HG02763 (cell line): ENCODE data around the gene IL17RB.

Experiments used
- ATAC-seq: cut with Tn5 transposase; IDR thresholded peaks from one replicate; pipeline ENCODE4 v1.9.1; 2021; ENCODE audit warnings: mild to moderate bottlenecking, moderate library complexity; ENCODE audit not compliant: unreplicated experiment

The IL17RB gene

DNA sequence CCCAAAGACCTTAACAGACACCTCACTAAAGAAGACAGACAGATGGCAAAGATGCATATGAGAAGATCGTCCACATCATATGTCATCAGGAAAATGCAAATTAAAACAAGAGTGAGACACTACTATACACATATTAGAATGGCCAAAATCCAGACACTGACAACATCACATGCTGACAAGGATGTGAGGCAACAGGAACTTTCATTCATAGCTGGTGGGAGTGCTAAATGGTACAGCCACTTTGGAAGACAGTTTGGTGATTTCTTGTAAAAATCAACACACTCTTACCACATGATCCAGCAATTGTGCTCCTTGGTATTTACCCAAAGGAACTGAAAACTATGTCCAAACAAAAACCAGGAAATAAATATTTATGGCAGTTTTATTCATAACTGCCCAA is 17.8 kb upstream of the IL17RB start:
- ATAC-seq = no peak

DNA sequence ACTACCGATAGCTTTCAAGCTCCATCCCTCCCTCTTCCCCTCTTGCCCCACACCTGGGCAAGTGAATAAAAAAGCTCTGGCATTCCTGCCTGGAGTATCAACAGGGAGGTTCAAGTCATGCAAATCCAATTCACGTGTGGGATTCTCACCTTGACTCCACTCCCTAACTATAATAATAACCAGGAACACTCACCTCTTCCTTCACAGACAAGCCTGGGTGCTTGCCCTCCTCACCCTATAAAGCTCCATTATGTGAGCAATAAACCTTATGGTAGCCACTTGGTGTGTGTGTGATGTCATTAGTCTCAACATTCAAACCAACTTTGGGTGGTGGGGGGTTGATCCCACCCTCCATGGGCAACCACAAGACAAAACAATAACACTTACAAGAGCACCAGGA is 16.8 kb upstream of the IL17RB start:
- ATAC-seq = no peak

DNA sequence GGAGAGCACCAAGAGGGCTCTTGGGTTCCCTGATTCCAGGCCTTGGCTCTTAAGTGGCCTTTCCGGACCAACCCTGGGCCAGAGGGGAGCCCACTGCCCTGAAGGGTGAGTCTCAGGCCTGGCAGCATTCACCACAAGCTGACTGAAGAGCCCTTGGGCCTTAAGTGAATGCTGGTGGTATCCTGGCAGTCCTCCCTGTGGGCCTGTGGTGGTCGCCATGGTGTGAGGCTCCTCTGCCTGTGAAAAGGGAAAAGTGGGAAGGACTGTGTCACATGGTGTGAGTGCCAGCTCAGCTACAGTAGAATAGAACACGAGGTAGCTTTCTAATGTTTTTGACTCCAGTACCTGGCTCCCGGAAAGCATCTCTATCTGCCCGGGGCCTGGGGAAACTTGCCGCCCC is 15.4 kb upstream of the IL17RB start:
- no peak for ATAC-seq

DNA sequence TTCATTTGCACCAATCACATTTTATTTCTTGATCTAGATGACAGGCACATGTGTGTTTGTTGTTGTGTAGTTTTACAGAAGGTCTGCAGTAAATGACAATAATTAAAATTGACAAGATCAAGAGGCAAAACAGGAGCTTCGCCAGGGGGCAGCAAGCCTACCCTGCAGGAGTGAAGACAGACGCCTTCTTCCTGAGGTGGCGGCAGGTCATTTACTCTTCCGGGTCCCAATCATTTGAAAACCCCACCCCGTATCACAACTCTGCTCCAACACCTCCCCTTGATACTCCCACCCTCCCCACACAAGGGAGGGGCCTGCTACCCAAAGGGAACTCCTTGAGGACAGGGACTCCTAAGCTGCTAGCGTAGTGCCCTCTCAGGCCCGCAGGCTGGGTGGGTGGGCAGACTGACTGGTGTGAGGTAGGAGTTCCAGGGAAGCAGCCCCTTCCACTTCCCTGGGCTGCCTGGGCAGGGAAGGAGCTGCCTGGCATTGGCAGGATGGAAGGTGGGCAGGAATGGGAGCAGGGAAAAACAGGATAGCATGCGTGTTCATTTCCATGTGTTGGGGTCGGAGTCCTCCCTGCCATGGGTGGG is 13.2 kb upstream of the IL17RB start:
- no peak for ATAC-seq

DNA sequence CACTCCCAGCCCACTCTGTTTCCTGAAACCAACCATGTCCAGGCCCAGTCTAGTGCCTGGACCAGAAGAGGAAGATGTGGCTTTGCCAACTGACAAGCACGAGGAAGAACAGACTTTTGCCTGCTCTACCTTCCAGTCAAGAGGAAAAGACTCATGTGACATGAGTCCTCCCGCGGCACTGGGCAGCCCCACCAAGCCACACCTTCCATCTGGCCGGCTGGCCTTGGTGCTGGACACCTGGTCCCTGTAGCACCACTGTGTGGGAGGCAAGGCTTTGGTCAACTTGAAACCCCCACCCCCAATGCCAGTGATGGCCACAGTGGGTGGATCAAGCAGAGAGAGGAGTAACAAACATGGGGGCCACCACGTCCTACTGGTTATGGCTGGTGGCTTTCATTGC is 12.7 kb upstream of the IL17RB start:
- no peak for ATAC-seq

DNA sequence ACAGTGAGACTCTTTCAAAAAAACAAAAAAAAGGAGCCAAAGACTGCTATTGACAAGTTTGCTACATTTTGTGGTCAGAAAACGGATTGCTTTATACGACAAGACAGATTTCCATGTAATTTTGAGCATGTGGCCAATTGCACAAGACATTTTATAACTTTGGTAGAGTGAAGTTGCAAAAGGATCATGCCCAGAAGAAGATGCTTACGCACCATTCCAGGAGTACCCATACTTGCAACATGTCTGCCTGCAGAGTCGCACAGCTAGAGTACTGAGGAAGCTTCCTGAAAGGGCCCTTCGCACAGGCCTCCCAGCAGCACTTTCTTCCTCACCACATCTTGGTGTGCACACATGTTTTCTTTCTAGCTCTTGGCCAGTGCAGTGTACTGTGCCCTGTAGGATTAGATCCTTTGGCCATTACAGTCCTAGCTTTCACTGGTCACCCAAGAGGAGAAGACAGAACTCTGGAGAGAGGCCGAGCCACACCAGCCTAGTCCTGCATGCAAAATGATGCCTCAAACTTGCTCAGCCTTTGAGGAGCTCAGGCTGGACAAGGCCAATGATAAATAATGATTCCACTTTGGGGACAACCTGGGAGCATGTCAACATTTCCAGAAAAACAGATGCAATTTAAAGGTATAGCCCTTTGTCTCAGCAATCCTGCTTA is 11.8 kb upstream of the IL17RB start:
- ATAC-seq = no peak

DNA sequence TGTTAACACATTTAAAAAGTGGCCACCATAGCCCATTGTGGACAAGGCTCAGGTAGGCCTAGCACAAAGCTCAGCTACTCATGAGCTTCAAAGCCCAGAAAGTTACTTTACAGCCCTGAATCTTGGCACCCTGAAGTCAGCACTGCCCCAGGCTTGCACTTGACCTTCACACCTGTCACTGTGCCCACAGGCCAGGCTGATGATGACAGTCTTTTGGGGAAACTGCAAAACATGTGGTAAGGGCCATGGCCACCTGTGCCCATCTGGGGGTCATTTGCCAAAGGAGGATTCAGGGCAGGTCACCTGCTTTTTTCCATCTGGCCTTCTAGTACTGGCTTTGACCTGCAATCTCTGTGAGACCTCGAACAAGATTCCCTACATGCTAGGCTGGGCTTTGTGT is 11.1 kb upstream of the IL17RB start:
- ATAC-seq = no peak

DNA sequence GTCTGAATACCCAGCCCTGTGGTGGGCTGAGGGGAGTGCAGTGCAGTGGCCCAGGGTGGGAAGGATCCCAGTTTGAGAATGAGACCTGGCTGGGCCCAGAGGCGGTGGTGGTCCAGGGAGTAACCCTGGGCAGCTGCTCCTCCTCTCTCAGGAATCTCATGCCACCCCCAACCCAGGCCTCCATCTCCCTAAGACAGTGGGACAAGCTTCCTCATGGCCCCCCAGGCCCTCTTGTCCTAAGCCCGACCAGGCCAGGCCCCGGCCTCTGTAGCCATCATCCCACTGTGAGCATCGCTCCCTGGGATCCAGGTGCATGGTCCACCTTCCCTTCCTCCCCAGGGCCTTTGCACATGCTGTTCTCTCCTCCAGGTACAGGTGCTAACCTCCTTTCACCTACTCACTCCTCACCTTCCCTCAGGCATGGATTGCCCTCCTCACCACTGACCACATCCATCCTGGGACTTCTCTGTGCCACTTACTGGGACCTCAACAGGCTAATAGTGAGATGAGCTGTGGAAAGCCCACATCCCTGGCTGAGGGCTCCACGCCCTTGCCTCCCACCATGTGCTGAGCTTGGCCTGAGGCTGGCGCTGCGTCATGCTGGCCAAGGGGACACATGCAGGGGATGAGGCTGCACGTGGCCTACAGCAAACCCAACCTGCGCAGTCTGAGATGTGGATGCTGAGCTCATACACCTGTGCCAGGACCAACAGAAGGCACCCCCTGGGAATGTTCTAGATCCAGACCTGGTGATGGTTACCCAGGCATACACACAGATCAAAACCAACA is 10.1 kb upstream of the IL17RB start:
- no peak for ATAC-seq

DNA sequence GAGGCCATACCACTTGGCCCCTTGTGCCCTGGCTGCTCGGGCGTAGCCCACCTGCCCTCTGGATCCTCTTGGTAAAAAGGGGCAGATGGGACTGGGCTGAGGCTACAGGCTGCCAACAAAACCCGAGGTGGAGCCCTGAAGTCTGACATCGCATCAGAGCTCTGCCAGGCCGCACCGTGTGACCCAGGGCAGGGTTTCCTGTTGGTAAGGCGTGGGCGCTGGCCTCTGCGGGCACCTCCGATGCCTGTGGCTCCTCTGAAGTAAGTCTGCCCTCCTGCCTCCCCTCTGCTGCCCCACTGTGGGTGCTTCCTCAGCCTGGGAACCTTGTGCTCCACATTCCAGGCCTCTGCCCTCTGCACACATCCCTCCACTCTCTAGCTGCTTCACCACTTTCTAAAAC is 9.0 kb upstream of the IL17RB start:
- ATAC-seq = no peak

DNA sequence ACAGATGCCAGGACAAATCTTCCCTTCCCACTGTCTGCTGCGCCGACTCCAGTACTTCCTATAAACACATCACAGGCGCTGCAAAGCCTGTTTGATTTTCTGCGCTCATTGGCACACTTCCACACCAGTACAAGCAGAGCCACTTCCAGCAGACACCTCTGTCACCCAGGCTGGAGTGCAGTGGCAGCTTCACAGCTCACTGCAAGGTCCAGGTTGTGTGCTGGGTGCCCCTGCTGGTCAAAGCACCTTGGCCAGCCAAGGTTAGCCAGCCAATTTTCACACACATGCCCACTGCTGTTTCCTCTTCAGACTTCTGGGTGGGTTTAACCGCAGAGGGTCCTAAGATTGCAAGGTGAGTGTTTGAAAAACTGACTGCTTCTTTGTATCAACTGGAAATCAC is 5.1 kb upstream of the IL17RB start:
- no peak for ATAC-seq

DNA sequence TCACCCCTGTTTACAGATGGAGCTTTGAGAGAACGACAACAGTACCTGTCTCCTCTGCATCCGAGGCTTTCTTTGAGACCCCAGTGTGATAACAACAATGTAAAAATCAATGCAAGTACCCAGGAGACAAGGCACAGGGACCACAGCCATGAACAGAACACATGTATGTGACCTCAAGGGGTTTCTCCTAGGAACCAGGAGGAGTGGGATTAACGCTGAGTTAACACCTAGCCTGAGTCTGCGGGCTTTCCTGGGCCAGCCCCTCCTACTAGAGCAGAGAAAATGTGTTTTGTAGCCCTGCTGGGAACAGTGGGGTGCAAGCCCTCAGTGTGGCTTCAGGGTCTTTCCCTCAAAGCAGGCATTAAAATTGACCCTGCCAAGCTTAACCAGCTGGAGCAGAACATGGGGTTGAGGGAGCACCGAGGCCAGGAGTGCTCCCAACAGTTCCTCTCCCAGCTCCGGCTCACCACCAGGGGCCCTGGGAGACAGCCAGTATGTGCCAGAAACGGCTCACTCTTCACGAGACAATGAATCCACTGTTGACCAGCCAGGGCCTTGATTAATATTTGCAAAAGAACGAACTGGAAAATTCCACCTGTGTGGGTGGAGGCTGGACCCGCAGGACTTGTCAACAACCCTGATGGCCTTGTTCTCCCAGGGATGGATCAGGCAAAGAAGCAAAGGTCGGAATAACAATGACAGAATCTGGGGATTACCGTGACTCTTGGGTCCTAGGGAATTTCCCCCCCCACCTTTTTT is 3.8 kb upstream of the IL17RB start:
- ATAC-seq = no peak

DNA sequence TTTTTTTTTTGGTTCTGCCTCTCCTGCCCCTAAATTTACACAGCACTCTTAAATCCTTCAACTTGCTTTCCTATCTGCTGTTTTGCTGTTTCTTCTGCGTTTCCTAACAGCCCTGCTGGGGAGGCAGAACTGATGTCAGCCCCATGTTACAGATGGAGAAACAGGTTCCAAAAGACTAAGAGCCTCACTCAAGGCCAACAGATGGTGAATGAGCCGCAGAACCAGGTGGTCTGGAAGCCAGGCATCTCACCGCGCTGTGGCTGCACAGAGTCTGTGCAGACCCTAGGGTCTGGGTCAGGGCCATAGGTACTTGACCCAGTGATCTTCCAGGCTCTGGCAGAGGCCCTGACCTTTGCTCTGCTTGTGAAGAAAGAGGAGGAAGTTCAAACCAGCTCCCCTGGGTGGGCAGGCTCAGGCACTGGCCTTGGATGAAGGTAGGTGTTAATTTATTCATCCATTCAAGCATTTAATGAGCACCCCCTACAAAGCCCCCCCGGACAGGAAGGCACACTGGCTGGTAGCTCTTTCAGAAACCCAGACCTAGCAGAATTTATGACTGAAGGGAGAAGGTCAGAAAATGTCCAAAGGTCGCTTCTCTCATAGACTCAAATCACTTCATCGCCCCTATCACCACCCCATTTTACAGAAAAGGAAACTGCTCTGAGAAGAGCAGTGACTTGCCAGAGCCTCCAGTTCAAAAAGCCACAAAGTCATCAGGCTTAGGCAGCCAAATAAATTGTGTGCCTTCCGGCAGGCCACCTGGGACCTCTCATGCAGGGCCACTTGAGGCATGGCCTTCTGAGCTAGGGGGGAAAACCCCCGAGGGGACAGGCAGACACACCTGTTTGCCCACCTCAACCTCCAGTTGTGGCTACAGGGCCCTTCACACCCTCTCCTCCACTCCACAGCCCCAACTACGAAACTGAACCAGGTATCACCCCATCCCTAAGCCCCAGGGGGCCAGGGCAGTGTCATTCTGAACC is 2.9 kb upstream of the IL17RB start:
- peak; percentile 42 for ATAC-seq

DNA sequence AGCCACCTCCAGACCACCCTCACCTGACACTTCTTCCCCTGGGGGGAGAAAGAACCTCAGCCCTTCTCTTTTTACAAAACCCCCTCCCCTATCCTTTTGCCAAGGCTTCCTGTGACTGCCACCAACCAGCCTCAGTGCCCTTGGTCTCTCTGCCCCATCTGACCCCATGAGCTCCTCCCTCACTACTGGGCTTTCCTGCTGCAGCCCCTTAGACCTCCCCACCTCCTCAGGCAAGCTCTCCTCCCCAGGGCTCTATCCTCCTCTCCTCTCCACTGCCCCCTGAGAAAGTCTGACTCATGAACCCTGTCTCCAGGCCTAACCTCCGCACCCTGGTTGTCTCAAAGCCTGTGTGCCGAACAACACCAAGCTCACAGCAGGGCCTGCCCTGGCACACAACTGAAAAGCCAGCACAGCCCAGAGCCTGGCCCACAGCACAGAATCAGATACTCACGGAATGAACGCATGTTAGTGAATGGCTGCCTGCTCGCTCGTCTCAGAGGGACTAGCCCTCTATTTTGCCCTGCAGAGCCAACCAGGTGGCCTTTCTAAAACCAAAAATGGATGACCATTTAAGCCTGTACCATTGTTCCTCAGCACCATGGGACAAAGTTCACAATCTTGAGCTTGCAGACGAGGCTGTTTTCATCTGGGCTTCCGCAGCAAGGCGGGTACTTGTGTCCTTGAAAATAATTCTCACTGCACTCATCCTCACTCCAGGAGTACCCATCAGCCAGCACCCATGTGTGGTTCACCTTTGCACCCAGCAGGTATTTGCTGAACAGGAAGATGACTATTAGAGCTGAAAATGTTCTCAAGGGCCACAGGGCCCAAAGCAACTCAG is 1.9 kb upstream of the IL17RB start:
- ATAC-seq = no peak

DNA sequence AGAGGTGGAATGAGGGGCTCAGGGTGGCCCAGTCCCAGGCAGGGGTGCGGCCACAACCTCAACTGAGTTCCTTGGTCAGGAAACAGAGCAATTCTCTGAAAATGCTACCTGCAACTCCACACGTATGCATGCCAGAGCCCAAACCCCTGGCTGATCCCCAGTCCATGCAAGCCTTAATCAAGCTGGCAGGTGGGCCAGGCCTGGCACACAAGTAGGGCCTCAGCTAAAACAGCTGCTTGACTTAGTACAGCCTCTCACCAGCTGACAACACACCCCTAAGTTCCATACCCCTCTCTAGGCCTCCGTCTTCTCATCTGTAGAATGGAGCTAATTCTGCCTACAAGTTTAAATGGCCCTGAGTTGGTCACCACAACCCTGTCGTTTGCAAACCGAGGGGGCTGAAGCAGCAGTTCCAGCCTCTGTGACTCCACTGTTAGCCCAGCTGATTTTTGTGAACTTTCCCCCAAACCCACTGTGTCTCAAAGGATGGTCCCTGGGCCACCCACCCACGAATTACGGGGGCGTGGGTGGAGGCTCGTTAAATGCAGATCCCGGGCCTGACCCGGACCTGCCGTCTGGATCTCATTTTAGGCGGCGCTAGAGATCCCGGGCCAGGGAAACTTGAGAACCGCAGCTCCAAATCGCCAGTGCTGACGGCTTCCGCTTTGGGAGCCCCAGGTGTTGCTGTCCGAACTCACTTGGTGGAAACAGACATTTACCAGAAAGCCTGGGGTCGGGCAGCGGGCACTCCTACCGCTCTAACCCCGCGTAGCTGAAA is 1.1 kb upstream of the IL17RB start:
- ATAC-seq = peak; percentile 16

DNA sequence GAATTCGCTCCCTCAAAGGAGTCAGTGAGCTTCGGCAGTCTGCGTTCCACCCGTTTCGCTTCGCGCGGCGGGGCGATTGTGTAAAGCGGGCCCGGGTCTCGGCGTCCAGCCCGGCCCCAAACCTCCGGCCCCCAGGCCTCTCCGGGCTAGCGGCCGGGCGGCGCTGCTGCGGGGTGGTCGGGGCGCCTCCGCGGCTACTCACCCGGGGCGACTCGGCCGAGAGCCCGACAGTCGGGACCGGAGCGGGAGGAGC is 561 bp upstream of the IL17RB start:
- no peak for ATAC-seq

DNA sequence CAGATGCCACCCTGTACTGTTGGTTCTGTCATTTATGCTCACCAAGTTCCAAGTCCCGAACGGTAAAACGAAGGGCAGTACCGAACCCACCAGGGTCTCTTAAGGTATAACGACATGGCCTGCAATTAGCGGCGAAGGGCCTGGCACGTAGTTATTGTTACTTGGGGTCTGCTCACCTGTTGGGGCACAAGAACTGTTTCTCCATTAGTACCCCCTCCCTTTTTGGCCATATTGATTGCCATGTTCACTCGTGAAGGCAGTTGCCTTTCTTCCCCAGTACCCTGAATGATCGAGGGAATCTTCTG is 435 bp downstream of the IL17RB start:
- no peak for ATAC-seq

DNA sequence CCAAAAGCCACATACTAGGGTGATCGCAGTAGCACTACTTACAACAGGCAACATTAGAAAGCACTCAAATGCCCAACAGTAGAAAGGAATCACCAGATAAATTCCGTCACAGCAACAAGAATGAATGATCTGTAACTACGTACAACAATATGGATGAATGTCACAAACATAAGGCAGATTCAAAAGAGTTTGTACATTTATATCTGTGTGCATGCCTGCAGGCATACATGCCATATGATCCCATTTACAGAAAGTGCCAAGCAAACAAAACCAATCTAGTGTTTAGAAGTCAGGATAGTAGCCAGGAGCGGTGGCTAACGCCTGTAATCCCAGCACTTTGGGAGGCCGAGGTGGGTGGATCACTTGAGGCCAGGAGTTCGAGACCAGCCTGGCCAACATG is 3.5 kb downstream of the IL17RB start:
- ATAC-seq = no peak

DNA sequence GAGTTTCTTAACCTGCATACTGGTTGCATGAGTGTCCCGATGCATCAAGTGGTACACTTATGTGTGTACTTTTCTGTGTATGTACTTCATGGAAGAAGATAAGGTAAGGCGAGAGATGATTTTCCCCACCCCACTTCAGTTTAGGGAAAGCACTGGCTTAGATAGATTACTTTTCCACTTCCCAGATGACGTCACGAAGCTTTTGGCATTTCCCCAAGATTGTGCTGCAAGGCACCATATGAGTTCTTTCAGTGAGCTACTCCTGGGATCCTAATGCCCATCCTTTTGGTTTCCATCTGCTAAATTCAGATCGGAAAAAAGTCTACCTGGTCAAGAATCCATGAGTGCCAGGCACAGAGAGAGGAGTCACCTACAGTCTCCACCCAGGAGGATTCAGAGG is 4.5 kb downstream of the IL17RB start:
- ATAC-seq = no peak

DNA sequence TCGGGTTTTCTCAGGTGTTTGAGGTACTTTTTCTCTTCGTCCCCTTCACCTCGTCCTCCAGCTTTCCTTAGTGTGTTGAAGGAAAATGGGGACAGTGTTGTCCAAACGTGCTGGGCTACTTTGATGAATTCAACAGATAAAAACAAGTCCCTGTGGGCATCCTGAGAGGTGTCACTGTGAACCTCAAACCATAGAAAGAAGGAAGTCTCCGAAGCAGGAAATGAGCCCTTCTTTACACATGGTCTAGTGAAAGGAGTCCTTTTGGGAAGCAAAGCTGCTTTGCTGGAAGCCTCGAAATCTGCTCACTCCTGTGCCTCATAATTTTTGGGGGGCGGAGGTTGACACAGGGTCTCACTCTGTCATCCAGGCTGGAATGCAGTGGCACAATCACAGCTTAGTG is 10.6 kb downstream of the IL17RB start:
- no peak for ATAC-seq
